H1 (cell line): ENCODE measurements around the gene ACAT2. TPM values are rescaled to one million over a fixed set of nuclear protein-coding genes. Genes with fewer than 3 reads are reported as not detected.

Experiments
- CTCF ChIA-PET: fragments of 300-600 bp; sonication (Branson Sonifier 250); formaldehyde crosslinking; loops from one replicate; lab custom pipeline; 2021; ENCODE audit not compliant: partially characterized antibody; lab: Charles Lee
- POLR2A ChIA-PET: fragments of 300-600 bp; sonication (Branson Sonifier 250); formaldehyde crosslinking; loops from one replicate; lab custom pipeline; 2021; ENCODE audit warnings: inconsistent platforms; ENCODE audit not compliant: partially characterized antibody; lab: Charles Lee
- DNase-seq, 2 experiments: peaks; one replicate each; pipeline versions ENCODE4 v3.0.0 to v3.0.0-alpha.2; 2010 to 2022; ENCODE audit warnings: low spot score in 2 of 2, low read depth in 1 of 2, mixed read lengths in 1 of 2
- FAIRE-seq: peaks from 2 replicates; lab custom pipeline; 2011; peaks lifted over from hg19 to GRCh38; lab: Jason Lieb, UNC
- H2AFZ ChIP-seq: 2 replicates; pipeline ENCODE4 v1.8.1; 2012; ENCODE audit warnings: low read length, inconsistent platforms
- H2AK5ac ChIP-seq: 2 replicates; pipeline ENCODE4 v1.6.1; 2013; ENCODE audit warnings: low read depth, low read length
- H2BK120ac ChIP-seq: replicated peaks from 2 replicates; pipeline ENCODE3; 2013; ENCODE audit warnings: low read depth, low read length, inconsistent platforms
- H2BK12ac ChIP-seq: 2 replicates; pipeline ENCODE4 v1.6.1; 2013; ENCODE audit warnings: low read depth, low read length
- H2BK15ac ChIP-seq: 2 replicates; pipeline ENCODE4 v1.6.1; 2013; ENCODE audit warnings: low read length
- H2BK20ac ChIP-seq: 2 replicates; pipeline ENCODE4 v1.6.1; 2013; ENCODE audit warnings: low read length
- H2BK5ac ChIP-seq: 2 replicates; pipeline ENCODE4 v1.6.1; 2013; ENCODE audit warnings: low read depth, low read length
- H3K14ac ChIP-seq: 2 replicates; pipeline ENCODE4 v1.6.1; 2013; ENCODE audit warnings: inconsistent platforms; ENCODE audit not compliant: insufficient read length
- H3K18ac ChIP-seq: 2 replicates; pipeline ENCODE4 v1.6.1; 2013; ENCODE audit warnings: low read length; ENCODE audit errors: extremely low read depth
- H3K23ac ChIP-seq: 2 replicates; pipeline ENCODE4 v1.6.1; 2013; ENCODE audit warnings: inconsistent platforms; ENCODE audit not compliant: insufficient read length
- H3K23me2 ChIP-seq: 2 replicates; pipeline ENCODE4 v1.6.1; 2013; ENCODE audit warnings: low read depth, low read length
- H3K27ac ChIP-seq: 2 replicates; pipeline ENCODE4 v1.6.1; 2011; ENCODE audit warnings: low read depth, low read length, inconsistent platforms
- H3K27me3 ChIP-seq, 4 experiments: replicated peaks in 1 of 4; 1 replicate in 1 of 4; 2 replicates in 3 of 4; pipeline versions ENCODE4 v1.6.1 to v1.8.1; 2011 to 2013; ENCODE audit warnings: low read length in 3 of 4, mild to moderate bottlenecking in 3 of 4, inconsistent platforms in 2 of 4, mixed read lengths in 2 of 4, moderate library complexity in 1 of 4; ENCODE audit not compliant: control insufficient read depth in 3 of 4, insufficient read depth in 3 of 4; ENCODE audit errors: extremely low read depth in 1 of 4
- H3K36me3 ChIP-seq, 4 experiments: 2 replicates each; pipeline versions ENCODE4 v1.6.1 to v1.8.1; 2011 to 2013; ENCODE audit warnings: mild to moderate bottlenecking in 4 of 4, low read length in 3 of 4, moderate library complexity in 2 of 4, control low read depth in 1 of 4, inconsistent platforms in 1 of 4; ENCODE audit not compliant: insufficient read depth in 4 of 4, control insufficient read depth in 2 of 4
- H3K4ac ChIP-seq: replicated peaks from 2 replicates; pipeline ENCODE3; 2013; ENCODE audit warnings: low read length, low read depth, mixed read lengths, inconsistent platforms; ENCODE audit not compliant: insufficient read length
- H3K4me1 ChIP-seq, 4 experiments: replicated peaks in 1 of 4; 1 replicate in 1 of 4; 2 replicates in 3 of 4; pipeline versions ENCODE4 v1.6.1 to v1.8.1; 2011 to 2013; ENCODE audit warnings: low read length in 3 of 4, inconsistent platforms in 2 of 4, mixed read lengths in 1 of 4; ENCODE audit not compliant: insufficient read depth in 4 of 4, control insufficient read depth in 3 of 4
- H3K4me2 ChIP-seq, 2 experiments: 2 replicates each; pipeline versions ENCODE4 v1.6.1 to v1.8.1; 2011 to 2013; ENCODE audit warnings: low read depth in 2 of 2, low read length in 2 of 2, control low read depth in 1 of 2, inconsistent platforms in 1 of 2, mild to moderate bottlenecking in 1 of 2; ENCODE audit not compliant: insufficient read depth in 1 of 2
- H3K4me3 ChIP-seq, 4 experiments: fragments of 200-600, 300-600 bp in 1 of 4; sonication (generic), shearing (Covaris generic), sonication (Bioruptor Twin) in 1 of 4; 2 replicates each; pipeline versions ENCODE4 v1.5.1 to v1.8.1; 2011 to 2016; ENCODE audit warnings: low read length in 4 of 4, low read depth in 3 of 4, control low read depth in 2 of 4, inconsistent platforms in 2 of 4, mild to moderate bottlenecking in 2 of 4, mixed read lengths in 1 of 4, moderate library complexity in 1 of 4; ENCODE audit not compliant: insufficient read depth in 2 of 4; ENCODE audit errors: extremely low read depth in 1 of 4
- H3K56ac ChIP-seq: replicated peaks from 2 replicates; pipeline ENCODE3; 2013; ENCODE audit warnings: low read depth, mild to moderate bottlenecking, mixed read lengths, low read length, inconsistent platforms; ENCODE audit not compliant: insufficient read length
- H3K79me1 ChIP-seq: 2 replicates; pipeline ENCODE4 v1.6.1; 2013; ENCODE audit warnings: low read depth, low read length, control low read depth
- H3K79me2 ChIP-seq, 2 experiments: 2 replicates each; pipeline versions ENCODE4 v1.6.1 to v1.8.1; 2012 to 2013; ENCODE audit warnings: low read length in 2 of 2, mild to moderate bottlenecking in 2 of 2, inconsistent platforms in 1 of 2; ENCODE audit not compliant: insufficient read depth in 2 of 2, control insufficient read depth in 1 of 2
- H3K9ac ChIP-seq, 4 experiments: replicated peaks in 1 of 4; 1 replicate in 1 of 4; 2 replicates in 3 of 4; pipeline versions ENCODE4 v1.6.1 to v1.8.1; 2011 to 2013; ENCODE audit warnings: low read depth in 3 of 4, low read length in 3 of 4, control low read depth in 2 of 4, mild to moderate bottlenecking in 2 of 4, moderate library complexity in 2 of 4, inconsistent platforms in 1 of 4; ENCODE audit errors: extremely low read depth in 1 of 4
- H3K9me3 ChIP-seq, 2 experiments: 2 replicates each; pipeline versions ENCODE4 v1.6.1 to v1.8.1; 2012 to 2013; ENCODE audit warnings: mild to moderate bottlenecking in 2 of 2, moderate library complexity in 2 of 2, control low read depth in 1 of 2, inconsistent platforms in 1 of 2, low read depth in 1 of 2, low read length in 1 of 2, mixed read lengths in 1 of 2; ENCODE audit not compliant: insufficient read depth in 2 of 2
- H4K20me1 ChIP-seq, 2 experiments: replicated peaks in 1 of 2; 2 replicates each; pipeline versions ENCODE3 to v1.8.1; 2011 to 2013; ENCODE audit warnings: inconsistent platforms in 2 of 2, low read length in 2 of 2, mild to moderate bottlenecking in 1 of 2; ENCODE audit not compliant: insufficient read depth in 2 of 2, control insufficient read depth in 1 of 2
- H4K5ac ChIP-seq: 2 replicates; pipeline ENCODE4 v1.6.1; 2013; ENCODE audit warnings: low read length, low read depth, mixed read lengths, inconsistent platforms; ENCODE audit not compliant: insufficient read length
- H4K8ac ChIP-seq: 2 replicates; pipeline ENCODE4 v1.8.0; 2013; ENCODE audit warnings: mild to moderate bottlenecking, moderate library complexity, low read length, inconsistent platforms; ENCODE audit not compliant: insufficient read depth; ENCODE audit errors: extremely low read depth
- H4K91ac ChIP-seq: replicated peaks from 2 replicates; pipeline ENCODE3; 2013; ENCODE audit warnings: low read length, mixed read lengths, inconsistent platforms; ENCODE audit not compliant: insufficient read length
- ASH2L ChIP-seq: fragments of 200-600, 300-600 bp; sonication (generic); IDR thresholded peaks from one replicate; pipeline ENCODE4 v1.7.1; 2017; ENCODE audit warnings: low read length
- CTBP2 ChIP-seq: IDR thresholded peaks from 2 replicates; pipeline ENCODE4 v1.7.0; 2011; ENCODE audit warnings: borderline replicate concordance, mild to moderate bottlenecking, moderate library complexity, mixed read lengths, low read length; ENCODE audit not compliant: insufficient read depth, insufficient read length
- SIN3A ChIP-seq, 2 experiments: IDR thresholded peaks in 1 of 2; conservative IDR thresholded peaks in 1 of 2; 2 replicates each; pipeline ENCODE4 v1.6.1; 2011 to 2012; ENCODE audit warnings: low read length in 2 of 2, improper control_type of control experiment in 1 of 2, low read depth in 1 of 2, mild to moderate bottlenecking in 1 of 2
- SIRT6 ChIP-seq: IDR thresholded peaks from one replicate; pipeline ENCODE4 v1.7.1; 2012; ENCODE audit warnings: low read length, inconsistent platforms
- SP1 ChIP-seq: IDR thresholded peaks from 2 replicates; pipeline ENCODE4 v1.6.1; 2011; ENCODE audit warnings: low read depth, low read length
- SP2 ChIP-seq: IDR thresholded peaks from 2 replicates; pipeline ENCODE4 v1.6.1; 2012; ENCODE audit warnings: mild to moderate bottlenecking, low read length, inconsistent platforms
- TAF1 ChIP-seq: IDR thresholded peaks from 2 replicates; pipeline ENCODE4 v1.6.1; 2011; ENCODE audit warnings: mild to moderate bottlenecking, low read depth, low read length
- WGBS, 2 experiments: shearing (Covaris generic) in 1 of 2; methylation state at CpG; one replicate each; pipeline versions ENCODE4 v1.1.6 to v1.1.7; 2013 to 2015; ENCODE audit warnings: low lambda C conversion rate in 2 of 2, mixed read lengths in 2 of 2, inconsistent platforms in 1 of 2, low coverage in 1 of 2, missing lambda C conversion rate in 1 of 2; ENCODE audit not compliant: insufficient replicate concordance in 2 of 2, insufficient coverage in 1 of 2, insufficient read length in 1 of 2; ENCODE audit errors: extremely low coverage in 1 of 2, missing lambda C conversion rate in 1 of 2; 5-methylcytosine and 5-hydroxymethylcytosine counted together
- long read RNA-seq, 2 experiments: library from RNA in 1 of 2; library from capped mRNA in 1 of 2; stranded (forward); transcript quantifications; one replicate each; pipeline ENCODE4 v2.0.0, GENCODE V29; 2021; ENCODE audit warnings: inconsistent platforms in 1 of 2
- polyA minus RNA-seq, 3 experiments: library from RNA; depleted of rRNA, polyadenylated mRNA; stranded (reverse); fragments of >200 nt; gene quantifications; 1 replicate in 2 of 3; 2 replicates in 1 of 3; pipeline ENCODE4 v1.2.3, GENCODE V29; 2011
- polyA plus RNA-seq, 7 experiments: library from polyadenylated mRNA; depleted of rRNA in 3 of 7; stranded (reverse) in 5 of 7; unstranded in 2 of 7; fragments of >200 nt in 5 of 7; fragments of 200-250 nt in 2 of 7; gene quantifications; 1 replicate in 5 of 7; 2 replicates in 1 of 7; 4 replicates in 1 of 7; pipeline versions ENCODE4 v1.2.1 to v1.2.3, GENCODE V29; 2011 to 2013; ENCODE audit warnings: missing spikeins in 2 of 7, mixed read lengths in 2 of 7
- total RNA-seq: library from RNA; stranded (reverse); fragmentation: NEBNext Ultra II Directional; extraction: Animal tissue kit (Norgen Biotek cat#: 25700); gene quantifications from 2 replicates; pipeline ENCODE4 v1.2.1, GENCODE V29; 2021

The ACAT2 gene
- total RNA-seq (166 and 175 TPM in 2 replicates), polyA plus RNA-seq (2011; rRNA removed) (40.9 and 61.6 TPM in 2 replicates), polyA minus RNA-seq (2011; rRNA and poly(A)+ RNA removed) (95.2 and 95.6 TPM in 2 replicates)
- 86.3 TPM for polyA plus RNA-seq (2011; cell fraction: cytosol; rRNA removed)
- polyA plus RNA-seq (2011; cell fraction: nucleus; rRNA removed) = 37.8 TPM
- 124 to 172 TPM (median 138 TPM) in 4 replicates for polyA plus RNA-seq (2012, experiment 1 of 2)
- polyA plus RNA-seq (2012, experiment 2 of 2) = 29.5 TPM
- 106 TPM for polyA plus RNA-seq (2013, experiment 1 of 2)
- polyA plus RNA-seq (2013, experiment 2 of 2) = 107 TPM
- 44.3 TPM for polyA minus RNA-seq (2011; cell fraction: cytosol; rRNA and poly(A)+ RNA removed)
- 48.1 TPM for polyA minus RNA-seq (2011; cell fraction: nucleus; rRNA and poly(A)+ RNA removed)
- long read RNA-seq, experiment 1, transcript ACAT2-201 (9 exons, 3,180 nt) = major isoform, 142 of 289 reads
- long read RNA-seq, experiment 1, transcript ACAT2-203 (4 exons, 1,641 nt) = minor isoform, 8 of 289 reads
- long read RNA-seq, experiment 1, partial matches to known transcripts = 107 of 289 reads
- long read RNA-seq, experiment 1, other reads (novel, unspliced or antisense) = 32 of 289 reads
- long read RNA-seq, experiment 2, transcript ACAT2-201 (9 exons, 3,180 nt) = major isoform, 343 of 555 reads
- long read RNA-seq, experiment 2, transcript ACAT2-203 (4 exons, 1,641 nt) = minor isoform, 19 of 555 reads
- long read RNA-seq, experiment 2, partial matches to known transcripts = 154 of 555 reads
- long read RNA-seq, experiment 2, other reads (novel, unspliced or antisense) = 39 of 555 reads

DNA sequence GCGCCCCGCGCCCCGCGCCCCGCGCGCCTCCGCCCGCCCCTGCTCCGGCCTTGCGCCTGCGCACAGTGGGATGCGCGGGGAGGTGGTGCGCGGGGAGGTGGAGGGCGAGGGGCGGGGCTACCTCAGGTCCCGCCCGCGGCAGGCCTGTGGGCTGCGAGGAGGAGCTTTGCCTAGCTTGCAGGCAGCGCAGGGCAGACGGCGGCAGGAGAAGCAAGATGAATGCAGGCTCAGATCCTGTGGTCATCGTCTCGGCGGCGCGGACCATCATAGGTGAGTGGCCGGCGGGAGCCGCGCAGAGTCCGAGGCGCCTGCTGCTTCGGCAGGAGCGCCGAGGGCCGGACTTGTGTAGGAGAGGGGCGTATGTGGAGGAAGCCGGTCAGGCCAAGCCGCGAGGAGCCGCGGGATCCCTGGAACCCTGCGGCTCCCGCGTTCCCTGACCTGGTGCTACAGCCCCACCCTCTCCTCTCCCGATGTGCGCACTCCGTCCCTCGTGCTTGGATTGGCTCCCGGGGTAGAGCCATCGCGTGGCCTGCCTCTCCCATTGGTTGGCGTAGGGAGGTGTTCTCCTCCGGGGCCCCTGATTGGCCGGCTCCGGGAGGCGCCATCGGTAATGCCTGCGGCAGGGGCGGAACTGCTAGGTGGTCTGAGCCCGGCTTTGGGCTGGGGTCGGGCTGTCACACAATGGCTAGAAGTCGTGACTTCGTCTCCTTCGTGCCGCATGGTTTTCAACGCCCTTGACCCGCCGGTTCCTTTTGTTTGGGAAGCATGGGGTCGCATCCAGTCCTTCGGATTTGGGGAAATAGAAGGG lies at the start of gene ACAT2:
ACAT2 (plus strand) TSS at position 173 of the 808 bp plus-strand sequence; CDS start at position 216, 43 bp downstream.
- peak within 1 kb of the TSS; percentile 90; the same call in 1 of the 2 replicates for H2BK15ac ChIP-seq
- H2BK120ac ChIP-seq = peak within 1 kb of the TSS; percentile 81
- H2AFZ ChIP-seq = peak within 1 kb of the TSS; percentile 70; the same call in 1 of the 2 replicates
- TF ChIP-seq SP2 (peak; percentile 36; the same call in 1 of the 2 replicates), SIN3A (conservative IDR thresholded peaks at IDR 0.05 in 1 of 2, IDR thresholded peaks at IDR 0.05 in 1 of 2; ENCODE audit: low read depth in 1 of 2, low read length in 2 of 2) (peak; percentile 84 to 85; a peak in 2 of 4 replicates), SIRT6 (no peak), TAF1 (peak; percentile 82), ASH2L (peak; percentile 80), CTBP2 (no peak), SP1 (peak; percentile 95)

More for the DNA sequence above, at the start of gene ACAT2:
- peak within 1 kb of the TSS; percentile 48 for H4K8ac ChIP-seq
- no peak within 1 kb of the TSS for H2BK20ac ChIP-seq
- H3K79me2 ChIP-seq = peaks cover 0 to 15% of the 10 kb centered on the region in 2 experiments; a peak in 2 of 4 replicates
- H3K27me3 ChIP-seq = no peaks in the 10 kb centered on the region
- H2AK5ac ChIP-seq = peak within 1 kb of the TSS; percentile 58
- H3K36me3 ChIP-seq = peaks cover 8 to 56% (median 30%) of the 10 kb centered on the region in 4 experiments; a peak in 7 of 8 replicates
- H4K91ac ChIP-seq = peak within 1 kb of the TSS; percentile 91
- H3K23ac ChIP-seq = no peak within 1 kb of the TSS
- peak within 1 kb of the TSS; percentile 87 to 98 (median 90) for H3K4me3 ChIP-seq
- peak within 1 kb of the TSS; percentile 93 for H3K18ac ChIP-seq
- POLR2A ChIA-PET = interaction anchor here (1.0 to 6.0 kb wide), 11 partner anchors 10 to 69 kb away, joined by 3 to 86 read pairs (median 15); partner anchors contain the start of genes MRPL18, SOD2, TCP1 and WTAP
- FAIRE-seq (peak; percentile 7), DNase-seq (peak; percentile 86 to 93)
- peak within 1 kb of the TSS; percentile 99 for H3K56ac ChIP-seq
- peak within 1 kb of the TSS; percentile 94 for H3K4ac ChIP-seq
- peak within 1 kb of the TSS; percentile 96 for H4K5ac ChIP-seq
- H3K27ac ChIP-seq = peak within 1 kb of the TSS; percentile 95
- no peaks in the 10 kb centered on the region for H3K9me3 ChIP-seq
- H4K20me1 ChIP-seq = peaks cover 0 to 6% of the 10 kb centered on the region in 2 experiments
- peak within 1 kb of the TSS; percentile 20 for H3K14ac ChIP-seq
- H3K4me1 ChIP-seq = peaks cover 6 to 15% (median 12%) of the 10 kb centered on the region in 4 experiments; a peak in 6 of 7 replicates
- CTCF ChIA-PET = interaction anchor here (1.3 kb wide), 1 partner anchor 36 kb away, joined by 3 read pairs; no protein-coding TSS in a partner anchor
- peak within 1 kb of the TSS; percentile 89 to 95 (median 92) for H3K9ac ChIP-seq
- H2BK12ac ChIP-seq = peak within 1 kb of the TSS; percentile 97
- H2BK5ac ChIP-seq = peak within 1 kb of the TSS; percentile 98
- H3K23me2 ChIP-seq = peaks cover 11% of the 10 kb centered on the region
- H3K4me2 ChIP-seq = peak within 1 kb of the TSS; percentile 90 to 97
- H3K79me1 ChIP-seq = peaks cover 10% of the 10 kb centered on the region; the same call in 1 of the 2 replicates
- 3% methylated on average over 44 of the region's 76 CpGs; no CpG with 5 or more reads in 1 of the 2 experiments for WGBS, 2 experiments
